HFF-Myc (cell line): ENCODE measurements around the gene ARF4.
A peak's percentile ranks its signal among the peaks of the same experiment; 100 is the strongest.

Experiments
- DNase-seq: peaks from one replicate; pipeline ENCODE4 v3.0.0-alpha.2; 2011; ENCODE audit warnings: low read depth; ENCODE audit errors: extremely low read depth
- H3K4me3 ChIP-seq: replicated peaks from 2 replicates; pipeline ENCODE4 v1.5.1; 2011; ENCODE audit warnings: low read depth, mild to moderate bottlenecking, control low read depth, low read length
- TF ChIP-seq, protein P1 (sequence below): IDR thresholded peaks from 2 replicates; pipeline ENCODE4 v1.5.1; 2012; ENCODE audit warnings: mild to moderate bottlenecking, low read depth, low read length, control low read depth; ENCODE audit errors: missing control alignments

Gene ARF4

DNA sequence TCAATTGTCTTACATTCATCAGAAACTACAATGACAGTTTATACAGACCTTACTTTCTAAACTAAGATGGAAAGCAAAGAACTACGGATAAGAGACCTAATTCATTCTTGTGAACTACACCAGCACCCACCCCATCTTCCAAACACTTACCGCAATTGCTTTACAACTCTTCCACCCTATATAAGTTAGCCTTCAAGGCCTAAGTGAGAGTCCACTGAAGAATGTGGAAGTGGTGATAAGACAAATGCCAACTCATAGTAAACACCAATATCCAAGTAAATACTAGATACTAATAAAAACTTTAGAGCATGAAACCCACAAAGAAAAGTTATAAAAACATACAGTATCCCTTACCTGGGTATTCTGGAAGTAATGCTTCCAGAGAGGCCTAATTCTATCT lies 13.6 kb downstream of the ARF4 start:
- TF ChIP-seq, protein P1, sequence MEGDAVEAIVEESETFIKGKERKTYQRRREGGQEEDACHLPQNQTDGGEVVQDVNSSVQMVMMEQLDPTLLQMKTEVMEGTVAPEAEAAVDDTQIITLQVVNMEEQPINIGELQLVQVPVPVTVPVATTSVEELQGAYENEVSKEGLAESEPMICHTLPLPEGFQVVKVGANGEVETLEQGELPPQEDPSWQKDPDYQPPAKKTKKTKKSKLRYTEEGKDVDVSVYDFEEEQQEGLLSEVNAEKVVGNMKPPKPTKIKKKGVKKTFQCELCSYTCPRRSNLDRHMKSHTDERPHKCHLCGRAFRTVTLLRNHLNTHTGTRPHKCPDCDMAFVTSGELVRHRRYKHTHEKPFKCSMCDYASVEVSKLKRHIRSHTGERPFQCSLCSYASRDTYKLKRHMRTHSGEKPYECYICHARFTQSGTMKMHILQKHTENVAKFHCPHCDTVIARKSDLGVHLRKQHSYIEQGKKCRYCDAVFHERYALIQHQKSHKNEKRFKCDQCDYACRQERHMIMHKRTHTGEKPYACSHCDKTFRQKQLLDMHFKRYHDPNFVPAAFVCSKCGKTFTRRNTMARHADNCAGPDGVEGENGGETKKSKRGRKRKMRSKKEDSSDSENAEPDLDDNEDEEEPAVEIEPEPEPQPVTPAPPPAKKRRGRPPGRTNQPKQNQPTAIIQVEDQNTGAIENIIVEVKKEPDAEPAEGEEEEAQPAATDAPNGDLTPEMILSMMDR, result no peak
- no peak overlapping the region for H3K4me3 ChIP-seq
- DNase-seq, result no peak

DNA sequence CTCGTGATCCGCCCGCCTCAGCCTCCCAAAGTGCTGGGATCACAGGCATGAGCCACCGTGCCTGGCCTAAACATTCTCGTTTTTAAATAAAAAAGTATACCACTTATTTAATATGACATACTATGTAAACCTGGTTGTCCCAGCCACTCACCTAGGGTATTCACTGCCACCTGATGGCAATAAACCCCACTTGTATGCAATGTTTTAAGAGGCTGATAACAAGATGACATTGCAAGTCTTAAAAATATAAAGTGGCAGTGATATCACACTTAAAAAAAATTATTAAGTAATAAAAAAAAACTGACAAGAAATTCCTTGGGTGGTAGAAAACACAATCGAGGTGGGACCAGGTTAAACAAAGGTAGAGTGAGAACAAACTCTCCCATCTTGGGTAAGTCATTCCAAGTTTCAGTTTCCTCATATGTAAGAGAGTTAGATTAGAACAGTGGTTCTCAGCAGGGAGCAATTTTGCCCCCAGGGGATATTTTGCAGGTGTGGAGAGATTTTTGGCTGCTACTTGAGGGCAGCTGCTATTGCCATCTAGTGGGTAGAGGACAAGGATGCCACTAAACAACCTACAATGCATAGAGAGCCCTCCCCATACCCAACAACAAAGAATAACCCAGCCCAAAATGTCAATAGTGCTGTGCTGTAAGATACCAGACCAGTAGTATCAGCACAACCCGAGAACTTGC lies 14.5 kb downstream of the ARF4 start:
- DNase-seq, result no peak
- TF ChIP-seq, protein P1, result peak; percentile 28
- no peak overlapping the region for H3K4me3 ChIP-seq

DNA sequence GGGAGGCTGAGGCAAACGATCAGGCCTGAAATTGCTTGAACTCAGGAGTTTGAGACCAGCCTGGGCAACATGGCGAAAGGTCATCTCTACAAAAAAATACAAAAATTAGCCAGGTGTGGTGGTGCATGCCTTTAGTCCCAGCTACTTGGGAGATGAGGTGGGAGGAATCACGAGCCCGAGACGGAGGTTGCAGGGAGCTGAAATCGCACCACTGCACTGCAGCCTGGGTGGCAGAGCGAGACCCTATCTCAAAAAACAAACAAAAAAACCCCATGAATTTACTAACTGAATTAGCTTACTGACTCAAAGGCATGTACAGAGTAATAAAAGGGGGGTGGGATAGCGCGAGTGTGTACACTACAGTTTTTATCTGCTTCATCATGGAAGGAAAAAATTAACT lies 19.3 kb downstream of the ARF4 start:
- TF ChIP-seq, protein P1, result no peak
- H3K4me3 ChIP-seq, result no peak overlapping the region
- DNase-seq, result no peak

- no peak overlapping the region for H3K4me3 ChIP-seq
- no peak for DNase-seq
- TF ChIP-seq, protein P1, result no peak
These were observed 21.0 kb downstream of the ARF4 start for GRCh38 chr3:57575966-57576626.

DNA sequence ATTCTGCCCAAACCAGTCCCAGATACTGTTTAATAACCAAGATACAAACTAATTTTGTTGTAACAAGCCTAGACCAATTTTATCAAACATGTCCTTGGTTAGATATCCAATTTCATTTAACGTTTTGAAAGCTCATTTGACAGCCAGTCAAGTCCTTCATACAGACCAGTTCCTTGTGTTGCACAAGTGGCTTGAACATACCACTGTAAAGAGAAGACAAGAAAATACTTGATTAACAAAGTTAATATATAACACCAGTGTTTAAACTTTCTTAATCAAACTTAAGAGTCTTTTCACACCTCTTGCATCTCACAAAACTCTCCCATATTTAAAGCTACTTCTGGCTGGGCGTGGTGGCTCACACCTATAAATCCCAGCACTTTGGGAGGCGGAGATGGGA lies 25.0 kb downstream of the ARF4 start:
- DNase-seq, result no peak
- TF ChIP-seq, protein P1, result no peak
- no peak overlapping the region for H3K4me3 ChIP-seq

GRCh38 chr3:57570878-57571277 lies 26.3 kb downstream of the ARF4 start:
- DNase-seq, result no peak
- TF ChIP-seq, protein P1, result no peak
- H3K4me3 ChIP-seq, result no peak overlapping the region
